HUES64 (cell line): ENCODE data around the gene TMCC1.

Source experiments
- H3K27ac ChIP-seq: 2 replicates; pipeline ENCODE4 v1.7.0; 2013; ENCODE audit warnings: low read depth, low read length, inconsistent platforms
- H3K27me3 ChIP-seq: 2 replicates; pipeline ENCODE4 v1.6.1; 2013; ENCODE audit warnings: mild to moderate bottlenecking, low read length; ENCODE audit not compliant: insufficient read depth
- H3K36me3 ChIP-seq: 2 replicates; pipeline ENCODE4 v1.6.1; 2013; ENCODE audit warnings: mild to moderate bottlenecking, low read length; ENCODE audit not compliant: insufficient read depth
- H3K4me1 ChIP-seq: 2 replicates; pipeline ENCODE4 v1.6.1; 2013; ENCODE audit warnings: mild to moderate bottlenecking, low read length, moderate library complexity; ENCODE audit not compliant: insufficient read depth
- H3K4me3 ChIP-seq: 2 replicates; pipeline ENCODE4 v1.5.1; 2013; ENCODE audit warnings: mild to moderate bottlenecking, low read length, moderate library complexity
- H3K9ac ChIP-seq: 2 replicates; pipeline ENCODE4 v1.6.1; 2013; ENCODE audit warnings: mild to moderate bottlenecking, low read depth, low read length
- H3K9me3 ChIP-seq: 2 replicates; pipeline ENCODE4 v1.6.1; 2013; ENCODE audit warnings: low read depth, low read length; ENCODE audit not compliant: insufficient read depth
- WGBS: fragments of 150-250, 120-280 bp; methylation state at CpG from one replicate; pipeline ENCODE4 v1.1.7; 2013; ENCODE audit warnings: missing lambda C conversion rate; 5-methylcytosine and 5-hydroxymethylcytosine counted together

The TMCC1 gene

DNA sequence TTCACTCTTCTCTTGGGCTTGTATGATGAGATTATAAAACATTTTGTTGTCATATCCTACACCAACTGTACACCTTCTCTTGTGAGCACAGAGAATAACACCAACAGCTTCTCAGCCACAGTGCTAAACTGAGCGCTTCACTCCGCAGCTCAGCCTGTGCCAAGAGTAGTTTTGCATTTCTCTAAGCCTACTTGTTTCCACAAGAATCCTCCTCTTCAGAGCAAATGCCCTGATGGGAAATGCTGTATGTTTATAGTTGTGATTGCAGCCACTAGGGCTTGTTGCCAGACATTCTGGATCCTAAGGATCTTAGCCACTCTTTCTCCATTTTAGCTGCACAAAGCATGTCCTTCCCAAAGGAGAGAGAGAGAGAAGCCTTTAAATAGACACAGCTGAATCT lies 148.3 kb downstream of the TMCC1 start:
- Histone ChIP-seq H3K36me3 (no peaks in the 10 kb centered on the region), H3K9ac (no peak overlapping the region), H3K4me3 (no peak overlapping the region), H3K4me1 (no peaks in the 10 kb centered on the region), H3K9me3 (no peaks in the 10 kb centered on the region), H3K27ac (no peak overlapping the region), H3K27me3 (no peaks in the 10 kb centered on the region)
- 79% methylated on average over 2 of the region's 2 CpGs for WGBS

DNA sequence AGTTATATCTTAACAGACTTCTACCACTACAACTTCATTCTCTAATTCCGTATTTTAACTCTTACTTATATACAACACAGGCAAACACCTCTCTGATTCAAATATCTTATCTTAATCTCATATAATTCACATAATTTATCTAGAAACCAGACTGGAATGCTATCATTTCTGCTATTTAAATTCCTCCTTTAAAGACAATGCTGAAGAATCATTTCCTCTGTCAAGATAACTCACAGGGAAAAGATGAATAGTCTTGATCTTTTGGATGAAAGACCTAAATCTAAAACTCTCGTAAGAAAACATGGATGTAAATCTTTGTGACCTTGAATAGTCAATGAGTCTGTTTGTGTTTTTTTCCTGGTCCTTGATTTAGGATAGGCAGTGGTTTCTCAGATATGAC lies 151.7 kb downstream of the TMCC1 start:
- H3K36me3 ChIP-seq: no peaks in the 10 kb centered on the region
- no peak overlapping the region for H3K27ac ChIP-seq
- no peaks in the 10 kb centered on the region for H3K4me1 ChIP-seq
- no peak overlapping the region for H3K9ac ChIP-seq
- 99% methylated on average over 2 of the region's 2 CpGs for WGBS
- no peaks in the 10 kb centered on the region for H3K9me3 ChIP-seq
- no peaks in the 10 kb centered on the region for H3K27me3 ChIP-seq
- no peak overlapping the region for H3K4me3 ChIP-seq

GRCh38 chr3:129740090-129740489 lies 153.4 kb downstream of the TMCC1 start:
- H3K27me3 ChIP-seq: no peaks in the 10 kb centered on the region
- no peaks in the 10 kb centered on the region for H3K36me3 ChIP-seq
- no peak overlapping the region for H3K27ac ChIP-seq
- no peaks in the 10 kb centered on the region for H3K4me1 ChIP-seq
- no peak overlapping the region for H3K9ac ChIP-seq
- H3K9me3 ChIP-seq: no peaks in the 10 kb centered on the region
- WGBS: 88% methylated on average over 3 of the region's 3 CpGs
- H3K4me3 ChIP-seq: no peak overlapping the region

- Histone ChIP-seq H3K9ac (no peak overlapping the region), H3K4me3 (no peak overlapping the region), H3K27me3 (no peaks in the 10 kb centered on the region), H3K36me3 (no peaks in the 10 kb centered on the region), H3K9me3 (no peaks in the 10 kb centered on the region), H3K27ac (no peak overlapping the region), H3K4me1 (no peaks in the 10 kb centered on the region)
- 99% methylated on average over 2 of the region's 3 CpGs for WGBS
Measured at GRCh38 chr3:129739634-129740033, 153.9 kb downstream of the TMCC1 start.

- peaks cover 3% of the 10 kb centered on the region for H3K4me1 ChIP-seq
- no peak overlapping the region for H3K9ac ChIP-seq
- WGBS: 95% methylated on average over 5 of the region's 5 CpGs
- H3K36me3 ChIP-seq: no peaks in the 10 kb centered on the region
- no peak overlapping the region for H3K4me3 ChIP-seq
- no peaks in the 10 kb centered on the region for H3K27me3 ChIP-seq
- H3K27ac ChIP-seq: no peak overlapping the region
- H3K9me3 ChIP-seq: no peaks in the 10 kb centered on the region
Measured at GRCh38 chr3:129738172-129738571, 155.3 kb downstream of the TMCC1 start.

DNA sequence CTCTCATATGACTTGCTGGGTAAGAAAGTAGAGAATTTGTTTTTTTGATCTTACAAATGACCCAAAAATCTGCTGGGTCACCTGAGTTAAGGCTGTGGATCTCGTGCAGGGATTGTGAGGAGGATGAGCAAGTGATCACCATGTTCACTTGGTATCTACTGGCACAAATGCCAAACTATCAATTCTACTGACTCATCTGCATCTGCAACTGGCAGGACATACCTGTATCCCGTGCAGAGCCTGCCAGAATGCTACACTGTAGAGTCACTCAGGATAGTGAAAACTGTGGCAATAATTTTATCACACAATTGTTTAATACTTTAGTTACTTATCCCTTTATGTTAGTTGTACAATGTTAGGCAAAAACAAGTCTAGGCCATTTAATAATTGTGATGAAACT lies 157.4 kb downstream of the TMCC1 start:
- Histone ChIP-seq H3K4me1 (peaks cover 15% of the 10 kb centered on the region), H3K4me3 (no peak overlapping the region), H3K36me3 (no peaks in the 10 kb centered on the region), H3K9ac (no peak overlapping the region), H3K9me3 (no peaks in the 10 kb centered on the region), H3K27me3 (no peaks in the 10 kb centered on the region), H3K27ac (no peak overlapping the region)
- WGBS: 90% methylated on average over 2 of the region's 2 CpGs

GRCh38 chr3:129735638-129736037 lies 157.9 kb downstream of the TMCC1 start:
- Histone ChIP-seq H3K4me1 (peaks cover 15% of the 10 kb centered on the region), H3K4me3 (no peak overlapping the region), H3K9ac (no peak overlapping the region), H3K9me3 (no peaks in the 10 kb centered on the region), H3K36me3 (no peaks in the 10 kb centered on the region), H3K27ac (no peak overlapping the region), H3K27me3 (no peaks in the 10 kb centered on the region)
- WGBS: 94% methylated on average over 4 of the region's 4 CpGs

GRCh38 chr3:129734449-129734848 lies 159.1 kb downstream of the TMCC1 start:
- Histone ChIP-seq H3K4me1 (peaks cover 15% of the 10 kb centered on the region), H3K9ac (no peak overlapping the region), H3K36me3 (no peaks in the 10 kb centered on the region), H3K9me3 (peaks cover under 1% of the 10 kb centered on the region; the same call in 1 of the 2 replicates), H3K27me3 (no peaks in the 10 kb centered on the region), H3K27ac (no peak overlapping the region), H3K4me3 (no peak overlapping the region)
- WGBS: 100% methylated on average over 2 of the region's 2 CpGs

DNA sequence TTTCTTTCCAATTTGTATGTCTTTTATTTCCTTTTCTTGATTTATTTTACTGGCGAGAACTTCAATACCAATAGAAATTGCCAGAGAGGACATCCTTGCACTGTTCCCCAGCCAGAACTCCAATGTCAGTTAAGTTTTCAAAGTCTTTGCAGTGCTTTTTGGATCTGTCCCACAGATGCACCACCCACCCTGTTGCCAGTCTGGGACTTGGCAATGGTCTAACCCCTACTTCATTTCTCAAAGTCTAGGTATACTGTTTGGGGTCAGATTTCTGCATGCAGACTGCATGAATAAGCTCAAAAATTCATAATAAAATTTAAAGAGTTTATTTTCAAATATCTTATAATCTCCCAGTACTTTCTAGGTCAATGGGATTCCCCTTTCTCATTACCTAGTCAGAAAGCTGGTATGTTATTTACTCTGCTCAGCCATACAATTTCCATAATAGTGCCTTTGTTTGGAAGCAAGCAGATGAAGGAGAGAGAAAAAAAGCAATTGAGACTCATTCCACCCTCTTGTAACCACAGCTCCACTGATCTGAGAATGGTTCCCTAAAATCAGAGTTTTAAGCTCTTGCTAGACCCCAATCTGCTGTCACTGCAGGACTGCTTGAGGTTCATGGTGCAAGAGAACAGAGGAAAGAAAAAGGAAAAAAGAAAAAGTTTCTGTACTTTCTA lies 161.2 kb downstream of the TMCC1 start:
- H3K4me1 ChIP-seq: peaks cover 21% of the 10 kb centered on the region
- H3K27ac ChIP-seq: peak overlapping the region; percentile 7; the same call in 1 of the 2 replicates
- H3K27me3 ChIP-seq: no peaks in the 10 kb centered on the region
- no peaks in the 10 kb centered on the region for H3K36me3 ChIP-seq
- WGBS: 86% methylated on average over 1 of the region's 1 CpG
- peak overlapping the region; percentile 1; the same call in 1 of the 2 replicates for H3K9ac ChIP-seq
- no peak overlapping the region for H3K4me3 ChIP-seq
- H3K9me3 ChIP-seq: peaks cover 3% of the 10 kb centered on the region; the same call in 1 of the 2 replicates

DNA sequence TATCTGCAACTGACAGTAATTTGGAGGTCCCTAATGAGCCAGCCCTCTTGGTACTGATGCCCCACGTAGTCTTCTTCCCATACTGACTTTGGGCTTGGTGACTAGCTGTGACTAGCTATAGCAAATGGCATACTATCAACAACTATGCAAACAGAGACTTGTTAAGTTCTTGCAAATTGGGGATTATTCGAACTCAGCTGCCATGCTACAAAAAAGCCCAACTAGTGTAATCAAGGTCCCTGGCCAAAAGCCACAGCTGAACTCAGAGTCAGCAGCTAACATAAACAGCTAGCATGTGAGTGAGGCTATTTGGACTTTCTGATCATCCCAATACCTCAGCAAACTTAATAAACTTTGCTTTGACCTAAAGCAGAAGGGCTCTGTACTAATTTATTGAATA lies 165.8 kb downstream of the TMCC1 start:
- Histone ChIP-seq H3K36me3 (no peaks in the 10 kb centered on the region), H3K9me3 (peaks cover 3% of the 10 kb centered on the region; the same call in 1 of the 2 replicates), H3K27ac (no peak overlapping the region), H3K4me3 (no peak overlapping the region), H3K4me1 (peaks cover 32% of the 10 kb centered on the region), H3K27me3 (no peaks in the 10 kb centered on the region), H3K9ac (no peak overlapping the region)
- WGBS: 37% methylated on average over 2 of the region's 2 CpGs

- no peak overlapping the region for H3K9ac ChIP-seq
- 80% methylated on average over 6 of the region's 6 CpGs for WGBS
- H3K4me1 ChIP-seq: peaks cover 46% of the 10 kb centered on the region
- H3K4me3 ChIP-seq: no peak overlapping the region
- H3K9me3 ChIP-seq: no peaks in the 10 kb centered on the region
- no peak overlapping the region for H3K27ac ChIP-seq
- no peaks in the 10 kb centered on the region for H3K27me3 ChIP-seq
- H3K36me3 ChIP-seq: no peaks in the 10 kb centered on the region
Measured at GRCh38 chr3:129723558-129724324, 169.8 kb downstream of the TMCC1 start.
